Cardiac muscle cell (in vitro differentiated cells and primary cell): Measurements from ENCODE around the gene ATG14. TPM values are rescaled to one million over a fixed set of nuclear protein-coding genes. Genes with fewer than 3 reads are reported as not detected.
"Not testable (repeated sequence)": the region's sequence is repeated elsewhere in the genome, so short reads cannot be mapped to it uniquely, and the experiment has no call there.

ENCODE experiments used
- DNase-seq, 2 donors: peaks; one replicate each; pipeline versions ENCODE4 v3.0.0 to v3.0.0-alpha.2; 2010 to 2017; ENCODE audit warnings: low read depth in 1 of 2, low spot score in 1 of 2
- H3K27ac ChIP-seq: fragments of 200-600 bp; sonication (generic); 2 replicates; pipeline ENCODE4 v1.5.1; 2016
- H3K27me3 ChIP-seq: fragments of 200-600 bp; sonication (generic); 2 replicates; pipeline ENCODE4 v1.6.0; 2016; ENCODE audit warnings: control low read depth
- H3K36me3 ChIP-seq: fragments of 200-600 bp; sonication (generic); 2 replicates; pipeline ENCODE4 v1.5.1; 2016; ENCODE audit warnings: control low read depth
- H3K4me1 ChIP-seq: fragments of 200-600 bp; sonication (generic); 2 replicates; pipeline ENCODE4 v1.8.1; 2017; ENCODE audit warnings: low read depth, mild to moderate bottlenecking, mixed run types
- H3K4me3 ChIP-seq: fragments of 200-600 bp; sonication (generic); 2 replicates; pipeline ENCODE4 v1.5.1; 2016; ENCODE audit warnings: mild to moderate bottlenecking
- H3K9me3 ChIP-seq: fragments of 200-600 bp; sonication (generic); 2 replicates; pipeline ENCODE4 v1.5.1; 2017; ENCODE audit warnings: low read depth, mild to moderate bottlenecking, control low read depth
- polyA plus RNA-seq: library from polyadenylated mRNA; unstranded; fragments of >200 nt; fragmentation: Nextera tagmentation; extraction: Ambion mirVana; gene quantifications from 2 replicates; pipeline ENCODE4 v1.2.1, GENCODE V29; 2016
- total RNA-seq: library from RNA; depleted of rRNA; stranded (reverse); fragments of >200 nt; gene quantifications from 2 replicates; pipeline ENCODE4 v1.2.3, GENCODE V29; 2016
- TF ChIP-seq, protein P1 (sequence below): IDR thresholded peaks from 2 replicates; pipeline ENCODE4 v1.5.1; 2012; ENCODE audit warnings: low read depth, mild to moderate bottlenecking, low read length

ATG14 gene
- total RNA-seq (8.0 and 11.7 TPM in 2 replicates), polyA plus RNA-seq (2.5 and 3.7 TPM in 2 replicates)

DNA sequence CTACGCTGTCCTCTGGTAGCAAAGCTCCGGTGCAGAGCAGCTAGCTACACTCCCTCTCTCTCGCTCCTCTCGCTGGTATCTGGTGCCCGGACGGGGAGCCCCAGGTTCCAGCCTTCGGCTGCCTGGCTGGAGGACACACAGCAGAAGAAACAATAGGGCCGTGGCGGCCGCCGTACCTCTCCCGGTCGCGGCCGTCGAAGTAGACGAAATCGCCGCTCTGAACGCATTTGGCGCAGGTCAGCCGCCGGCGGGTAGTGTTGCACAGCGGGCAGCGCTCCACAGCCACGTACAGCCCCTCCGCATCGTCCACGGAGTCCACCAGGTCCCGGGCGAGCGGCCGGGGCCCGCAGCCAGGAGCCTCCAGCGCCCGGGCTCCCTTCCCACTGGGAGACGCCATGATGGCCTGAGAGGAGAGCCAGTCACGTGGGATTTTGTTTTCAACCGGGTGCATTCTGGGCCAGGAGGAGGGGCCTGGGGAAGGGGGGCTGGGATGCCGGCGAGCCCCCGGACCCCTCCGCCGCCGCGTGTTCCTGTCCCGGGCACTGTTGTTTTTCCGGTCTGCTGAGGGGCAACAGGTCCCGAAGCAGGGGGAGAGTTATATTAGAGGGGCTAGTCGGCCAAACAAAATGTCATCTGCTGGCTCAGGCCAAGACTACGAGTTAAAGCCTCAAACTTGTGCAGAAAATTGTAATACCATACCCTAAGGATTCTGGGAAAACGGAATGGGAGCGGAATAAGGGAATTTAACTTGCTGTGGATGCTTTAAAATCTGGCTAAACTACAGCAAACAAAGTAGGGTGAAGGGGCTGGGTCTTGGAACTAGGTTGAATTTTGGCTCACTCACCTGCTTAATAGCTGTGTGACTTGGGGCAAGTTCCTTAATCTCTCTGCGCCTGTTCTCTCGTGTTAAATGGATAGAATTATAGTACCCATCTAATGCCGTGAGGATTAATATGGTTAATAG, at the start of gene ATG14:
ATG14 (minus strand) TSS at position 405 of the 964 bp plus-strand sequence; CDS start at position 397, 8 bp downstream.
- H3K9me3 ChIP-seq = no peaks in the 10 kb centered on the region
- no peaks in the 10 kb centered on the region for H3K27me3 ChIP-seq
- DNase-seq = peak; percentile 86 to 92
- peaks cover 7% of the 10 kb centered on the region for H3K4me1 ChIP-seq
- TF ChIP-seq, protein P1, sequence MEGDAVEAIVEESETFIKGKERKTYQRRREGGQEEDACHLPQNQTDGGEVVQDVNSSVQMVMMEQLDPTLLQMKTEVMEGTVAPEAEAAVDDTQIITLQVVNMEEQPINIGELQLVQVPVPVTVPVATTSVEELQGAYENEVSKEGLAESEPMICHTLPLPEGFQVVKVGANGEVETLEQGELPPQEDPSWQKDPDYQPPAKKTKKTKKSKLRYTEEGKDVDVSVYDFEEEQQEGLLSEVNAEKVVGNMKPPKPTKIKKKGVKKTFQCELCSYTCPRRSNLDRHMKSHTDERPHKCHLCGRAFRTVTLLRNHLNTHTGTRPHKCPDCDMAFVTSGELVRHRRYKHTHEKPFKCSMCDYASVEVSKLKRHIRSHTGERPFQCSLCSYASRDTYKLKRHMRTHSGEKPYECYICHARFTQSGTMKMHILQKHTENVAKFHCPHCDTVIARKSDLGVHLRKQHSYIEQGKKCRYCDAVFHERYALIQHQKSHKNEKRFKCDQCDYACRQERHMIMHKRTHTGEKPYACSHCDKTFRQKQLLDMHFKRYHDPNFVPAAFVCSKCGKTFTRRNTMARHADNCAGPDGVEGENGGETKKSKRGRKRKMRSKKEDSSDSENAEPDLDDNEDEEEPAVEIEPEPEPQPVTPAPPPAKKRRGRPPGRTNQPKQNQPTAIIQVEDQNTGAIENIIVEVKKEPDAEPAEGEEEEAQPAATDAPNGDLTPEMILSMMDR = no peak
- no peaks in the 10 kb centered on the region for H3K36me3 ChIP-seq
- H3K27ac ChIP-seq = peak within 1 kb of the TSS; percentile 88
- peak within 1 kb of the TSS; percentile 87 for H3K4me3 ChIP-seq

- H3K9me3 ChIP-seq = no peaks in the 10 kb centered on the region
- H3K27me3 ChIP-seq = peaks cover 9% of the 10 kb centered on the region
- no peak overlapping the region for H3K4me3 ChIP-seq
- no peak overlapping the region for H3K27ac ChIP-seq
- DNase-seq = peak in 1 of 2 donors; percentile 35
- no peaks in the 10 kb centered on the region for H3K36me3 ChIP-seq
- peaks cover 8% of the 10 kb centered on the region for H3K4me1 ChIP-seq
- TF ChIP-seq, protein P1 = no peak
Measured at GRCh38 chr14:55458800-55459515, 47.3 kb upstream of the ATG14 start.

DNA sequence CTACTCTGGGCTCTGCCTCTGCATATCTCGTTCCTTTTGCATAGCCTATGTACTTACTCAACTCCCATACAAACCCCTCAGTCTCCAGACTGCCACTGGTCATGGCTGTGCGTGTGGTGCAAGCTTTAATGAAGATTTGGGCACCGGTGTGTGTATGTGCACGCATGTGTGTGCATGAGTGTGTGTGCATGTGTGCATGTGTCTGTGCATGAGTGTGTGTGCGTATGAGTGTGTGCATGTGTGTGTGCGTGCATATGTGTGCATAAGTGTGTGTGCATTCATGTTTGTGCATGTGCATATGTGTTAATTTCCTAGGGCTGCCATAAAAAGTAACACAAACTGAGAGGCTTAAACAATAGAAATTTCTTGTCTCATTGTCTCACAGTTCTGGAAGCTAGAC, 45.9 kb upstream of the ATG14 start:
- Histone ChIP-seq H3K27me3 (peaks cover 9% of the 10 kb centered on the region), H3K4me1 (peaks cover 8% of the 10 kb centered on the region), H3K4me3 (no peak overlapping the region), H3K9me3 (no peaks in the 10 kb centered on the region), H3K36me3 (no peaks in the 10 kb centered on the region), H3K27ac (no peak overlapping the region)
- DNase-seq = no peak
- TF ChIP-seq, protein P1 = no peak

GRCh38 chr14:55456411-55456810, 44.8 kb upstream of the ATG14 start:
- H3K36me3 ChIP-seq, H3K4me3 ChIP-seq, H3K27ac ChIP-seq, H3K9me3 ChIP-seq, H3K27me3 ChIP-seq, DNase-seq, H3K4me1 ChIP-seq: not testable (repeated sequence)

DNA sequence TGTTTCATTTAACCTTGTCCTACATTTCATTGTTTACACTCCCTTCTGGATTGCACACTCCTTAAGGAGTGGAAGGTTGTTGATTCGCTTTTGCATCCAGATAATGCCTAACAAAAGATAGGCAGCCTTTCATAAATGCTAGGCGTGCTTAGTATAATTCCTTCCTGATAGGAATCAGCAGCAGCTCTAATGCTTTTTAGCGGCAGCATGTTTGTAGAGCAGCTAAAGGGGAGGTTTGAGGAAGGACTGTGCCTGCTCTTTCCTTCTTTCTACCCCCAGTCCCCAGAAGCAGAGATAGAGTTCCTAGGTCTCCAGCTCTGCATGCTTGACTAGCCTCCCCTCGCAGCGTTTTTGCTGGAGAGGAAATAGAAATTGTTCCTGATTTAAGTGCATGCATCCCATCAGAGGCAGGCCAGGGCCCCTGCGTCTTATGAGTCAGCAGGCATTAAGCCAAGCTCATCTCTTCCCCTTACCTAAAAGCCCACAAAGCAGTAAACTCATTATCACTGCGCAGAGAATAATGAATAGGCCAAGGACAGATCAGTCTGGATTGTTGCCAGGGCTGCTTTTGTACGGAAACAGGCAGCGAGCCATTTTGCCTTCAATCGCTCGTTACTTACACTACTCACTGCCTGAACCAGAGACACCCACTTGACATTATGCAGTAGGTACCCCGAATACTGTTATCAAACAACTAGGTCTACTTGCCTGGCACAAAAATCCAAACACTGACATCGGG, 42.8 kb upstream of the ATG14 start:
- Histone ChIP-seq H3K27me3 (peaks cover 9% of the 10 kb centered on the region), H3K36me3 (no peaks in the 10 kb centered on the region), H3K27ac (no peak overlapping the region), H3K9me3 (no peaks in the 10 kb centered on the region), H3K4me3 (no peak overlapping the region), H3K4me1 (peaks cover 8% of the 10 kb centered on the region)
- TF ChIP-seq, protein P1 = no peak
- DNase-seq = peak in 1 of 2 donors; percentile 89
